Measurements from ENCODE around the gene CRTAP.
"Not testable (repeated sequence)": the region's sequence is repeated elsewhere in the genome, so short reads cannot be mapped to it uniquely, and the experiment has no call there.

Gene CRTAP

GRCh38 chr3:33141006-33141405, 27.2 kb downstream of the CRTAP start:
- no peak for DNase-seq (ENCODE audit: low spot score)

GRCh38 chr3:33144433-33144832, 30.6 kb downstream of the CRTAP start:
- peak; percentile 25 for DNase-seq (ENCODE audit: low spot score)

- no peak for DNase-seq (ENCODE audit: low spot score)
These were observed 31.5 kb downstream of the CRTAP start for GRCh38 chr3:33145221-33145900.

GRCh38 chr3:33145901-33146580, 32.2 kb downstream of the CRTAP start:
- DNase-seq (ENCODE audit: low spot score), result no peak

- peak; percentile 9 for DNase-seq (ENCODE audit: low spot score)
These were observed 33.1 kb downstream of the CRTAP start for GRCh38 chr3:33146791-33147445.

GRCh38 chr3:33149342-33149741, 35.5 kb downstream of the CRTAP start:
- DNase-seq (ENCODE audit: low spot score), result no peak

GRCh38 chr3:33152363-33153360, 38.8 kb downstream of the CRTAP start:
- no peak for DNase-seq (ENCODE audit: low spot score)

GRCh38 chr3:33153782-33154181, 40.0 kb downstream of the CRTAP start:
- no peak for DNase-seq (ENCODE audit: low spot score)

GRCh38 chr3:33155301-33155700, 41.5 kb downstream of the CRTAP start:
- DNase-seq (ENCODE audit: low spot score), result no peak

- DNase-seq (ENCODE audit: low spot score), result no peak
These were observed 45.4 kb downstream of the CRTAP start for GRCh38 chr3:33159234-33159633.

GRCh38 chr3:33159981-33160380, 46.2 kb downstream of the CRTAP start:
- DNase-seq (ENCODE audit: low spot score), result no peak

- DNase-seq (ENCODE audit: low spot score), result not testable (repeated sequence)
These were observed 48.8 kb downstream of the CRTAP start for GRCh38 chr3:33162621-33163020.

GRCh38 chr3:33165372-33165771, 51.6 kb downstream of the CRTAP start:
- DNase-seq (ENCODE audit: low spot score), result no peak

GRCh38 chr3:33166095-33166494, 52.3 kb downstream of the CRTAP start:
- DNase-seq (ENCODE audit: low spot score), result no peak

- no peak for DNase-seq (ENCODE audit: low spot score)
These were observed 53.5 kb downstream of the CRTAP start for GRCh38 chr3:33167284-33167683.

- DNase-seq (ENCODE audit: low spot score), result no peak
These were observed 54.0 kb downstream of the CRTAP start for GRCh38 chr3:33167716-33168336.

GRCh38 chr3:33170531-33170930, 56.7 kb downstream of the CRTAP start:
- no peak for DNase-seq (ENCODE audit: low spot score)

GRCh38 chr3:33171580-33171979, 57.8 kb downstream of the CRTAP start:
- no peak for DNase-seq (ENCODE audit: low spot score)

- DNase-seq (ENCODE audit: low spot score), result no peak
These were observed 59.3 kb downstream of the CRTAP start for GRCh38 chr3:33173103-33173502.

- no peak for DNase-seq (ENCODE audit: low spot score)
These were observed 59.9 kb downstream of the CRTAP start for GRCh38 chr3:33173672-33174071.

GRCh38 chr3:33174095-33174494, 60.3 kb downstream of the CRTAP start:
- no peak for DNase-seq (ENCODE audit: low spot score)

All from cerebellar cortex (tissue), 1 donor.